Stimulated activated CD4-positive, alpha-beta T cell treated with anti-CD3 and anti-CD28 coated beads, Interleukin-15, amount 100 ng/mL, for 1 hour (primary cell): ENCODE measurements around the gene PREB.

Source experiments
- DNase-seq, 2 donors: peaks; one replicate each; pipeline ENCODE4 v3.0.0-alpha.2; 2020; ENCODE audit warnings: low read depth in 1 of 2, low spot score in 1 of 2

The PREB gene

DNA sequence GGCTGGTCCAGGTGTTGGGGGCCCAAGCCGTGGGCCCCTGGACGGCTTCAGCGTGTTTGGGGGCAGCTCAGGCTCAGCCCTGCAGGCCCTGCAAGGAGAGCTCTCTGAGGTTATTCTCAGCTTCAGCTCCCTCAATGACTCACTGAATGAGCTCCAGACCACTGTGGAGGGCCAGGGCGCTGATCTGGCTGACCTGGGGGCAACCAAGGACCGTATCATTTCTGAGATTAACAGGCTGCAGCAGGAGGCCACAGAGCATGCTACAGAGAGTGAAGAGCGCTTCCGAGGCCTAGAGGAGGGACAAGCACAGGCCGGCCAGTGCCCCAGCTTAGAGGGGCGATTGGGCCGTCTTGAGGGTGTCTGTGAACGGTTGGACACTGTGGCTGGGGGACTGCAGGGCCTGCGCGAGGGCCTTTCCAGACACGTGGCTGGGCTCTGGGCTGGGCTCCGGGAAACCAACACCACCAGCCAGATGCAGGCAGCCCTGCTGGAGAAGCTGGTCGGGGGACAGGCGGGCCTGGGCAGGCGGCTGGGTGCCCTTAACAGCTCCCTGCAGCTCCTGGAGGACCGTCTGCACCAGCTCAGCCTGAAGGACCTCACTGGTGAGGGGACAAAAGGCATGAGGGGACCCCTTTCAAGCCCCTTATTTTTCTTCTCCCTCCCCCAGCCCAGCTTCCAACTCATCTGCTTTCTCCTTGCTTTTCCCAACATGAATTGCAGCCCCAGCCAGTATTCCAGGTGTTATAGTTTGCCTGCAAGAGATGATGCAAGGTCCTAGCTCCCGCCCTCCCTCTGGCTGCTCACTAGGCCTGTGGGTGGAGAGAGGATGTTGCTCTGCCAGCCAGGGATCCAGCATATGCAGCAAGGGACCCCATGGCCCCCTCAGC is 50.8 kb downstream of the PREB start:
- no peak for DNase-seq

DNA sequence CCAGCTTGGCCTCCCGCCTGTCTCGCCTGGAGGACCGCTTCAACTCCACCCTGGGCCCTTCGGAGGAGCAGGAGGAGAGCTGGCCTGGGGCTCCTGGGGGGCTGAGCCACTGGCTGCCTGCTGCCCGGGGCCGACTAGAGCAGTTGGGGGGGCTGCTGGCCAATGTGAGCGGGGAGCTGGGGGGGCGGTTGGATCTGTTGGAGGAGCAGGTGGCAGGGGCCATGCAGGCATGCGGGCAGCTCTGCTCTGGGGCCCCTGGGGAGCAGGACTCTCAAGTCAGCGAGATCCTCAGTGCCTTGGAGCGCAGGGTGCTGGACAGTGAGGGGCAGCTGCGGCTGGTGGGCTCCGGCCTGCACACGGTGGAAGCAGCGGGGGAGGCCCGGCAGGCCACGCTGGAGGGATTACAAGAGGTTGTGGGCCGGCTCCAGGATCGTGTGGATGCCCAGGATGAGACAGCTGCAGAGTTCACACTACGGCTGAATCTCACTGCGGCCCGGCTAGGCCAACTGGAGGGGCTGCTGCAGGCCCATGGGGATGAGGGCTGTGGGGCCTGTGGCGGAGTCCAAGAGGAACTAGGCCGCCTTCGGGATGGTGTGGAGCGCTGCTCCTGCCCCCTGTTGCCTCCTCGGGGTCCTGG is 51.5 kb downstream of the PREB start:
- DNase-seq = no peak

DNA sequence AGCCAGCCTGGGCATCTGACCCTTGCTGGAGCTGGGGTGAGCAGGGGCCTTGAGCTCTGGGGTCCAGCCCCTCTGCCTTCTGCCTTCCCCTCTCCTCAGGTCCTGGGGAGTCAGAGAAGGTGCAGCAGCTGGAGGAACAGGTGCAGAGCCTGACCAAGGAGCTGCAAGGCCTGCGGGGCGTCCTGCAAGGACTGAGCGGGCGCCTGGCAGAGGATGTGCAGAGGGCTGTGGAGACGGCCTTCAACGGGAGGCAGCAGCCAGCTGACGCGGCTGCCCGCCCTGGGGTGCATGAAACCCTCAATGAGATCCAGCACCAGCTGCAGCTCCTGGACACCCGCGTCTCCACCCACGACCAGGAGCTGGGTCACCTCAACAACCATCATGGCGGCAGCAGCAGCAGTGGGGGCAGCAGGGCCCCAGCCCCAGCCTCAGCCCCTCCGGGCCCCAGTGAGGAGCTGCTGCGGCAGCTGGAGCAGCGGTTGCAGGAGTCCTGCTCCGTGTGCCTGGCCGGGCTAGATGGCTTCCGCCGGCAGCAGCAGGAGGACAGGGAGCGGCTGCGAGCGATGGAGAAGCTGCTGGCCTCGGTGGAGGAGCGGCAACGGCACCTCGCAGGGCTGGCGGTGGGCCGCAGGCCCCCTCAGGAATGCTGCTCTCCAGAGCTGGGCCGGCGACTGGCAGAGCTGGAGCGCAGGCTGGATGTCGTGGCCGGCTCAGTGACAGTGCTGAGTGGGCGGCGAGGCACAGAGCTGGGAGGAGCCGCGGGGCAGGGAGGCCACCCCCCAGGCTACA is 52.3 kb downstream of the PREB start:
- no peak for DNase-seq
